K562 treated with DMSO at 1 percent for 48 hours (cell line): Measurements from ENCODE around the gene SAP25. TPM values are rescaled to one million over a fixed set of nuclear protein-coding genes. Genes with fewer than 3 reads are reported as not detected.

Experiments
- total RNA-seq: library from RNA; unstranded; fragments of 300-600 nt; gene quantifications from 2 replicates; pipeline ENCODE4 v1.2.3, GENCODE V29; 2022; ENCODE audit warnings: low replicate concordance; ENCODE audit errors: extremely low read depth

The SAP25 gene
- not detected in 2 replicates for total RNA-seq

GRCh38 chr7:100573691-100574361 is at the start of gene SAP25:
Gene SAP25, minus strand, starts transcription at chr7:100573900. Its CDS starts 158 bp downstream, at chr7:100573742.

GRCh38 chr7:100611983-100612729 is 38.5 kb upstream of the SAP25 start, which contains the start of gene MOSPD3:
Gene MOSPD3, plus strand, starts transcription at chr7:100612540. Its CDS starts 252 bp downstream, at chr7:100612792.

GRCh38 chr7:100586266-100587025 is 12.7 kb upstream of the SAP25 start, which contains the start of gene FBXO24:
Gene FBXO24, plus strand, starts transcription at chr7:100586328. Its CDS starts 298 bp downstream, at chr7:100586626.

GRCh38 chr7:100585511-100586265 is 12.0 kb upstream of the SAP25 start, which contains the start of gene LRCH4:
Gene LRCH4, minus strand, starts transcription at chr7:100586129. Its CDS starts 29 bp downstream, at chr7:100586100.

GRCh38 chr7:100538654-100539435 is 34.9 kb downstream of the SAP25 start, which contains the start of gene AGFG2:
Gene AGFG2, plus strand, starts transcription at chr7:100539203. Its CDS starts 144 bp downstream, at chr7:100539347.

Other genes starting within 250 kb of the SAP25 start
- not detected in 2 replicates for gene PILRB, start 215.8 kb downstream of the SAP25 start, total RNA-seq
- gene PILRA, start 200.4 kb downstream of the SAP25 start, total RNA-seq: not detected in 2 replicates
- not detected in 2 replicates for gene ZCWPW1, start 145.2 kb downstream of the SAP25 start, total RNA-seq
- gene MEPCE, start 144.1 kb downstream of the SAP25 start, total RNA-seq: not detected in 2 replicates
- not detected in 2 replicates for gene PPP1R35, start 137.4 kb downstream of the SAP25 start, total RNA-seq
- gene SPACDR, start 109.6 kb downstream of the SAP25 start, total RNA-seq: not detected in 2 replicates
- gene TSC22D4, start 94.7 kb downstream of the SAP25 start, total RNA-seq: 576 TPM in 1 of 2 replicates, not detected in the other
- not detected in 2 replicates for gene NYAP1, start 90.0 kb downstream of the SAP25 start, total RNA-seq
- not detected in 2 replicates for gene AGFG2, start 34.7 kb downstream of the SAP25 start, total RNA-seq
- not detected in 2 replicates for gene LRCH4, start 12.2 kb upstream of the SAP25 start, total RNA-seq
- not detected in 2 replicates for gene FBXO24, start 12.4 kb upstream of the SAP25 start, total RNA-seq
- gene PCOLCE, start 28.5 kb upstream of the SAP25 start, total RNA-seq: not detected in 2 replicates
- gene MOSPD3, start 38.6 kb upstream of the SAP25 start, total RNA-seq: not detected in 2 replicates
- not detected in 2 replicates for gene TFR2, start 67.7 kb upstream of the SAP25 start, total RNA-seq
- not detected in 2 replicates for gene ACTL6B, start 82.5 kb upstream of the SAP25 start, total RNA-seq
- 1,248 TPM in 1 of 2 replicates, not detected in the other for gene GNB2, start 99.8 kb upstream of the SAP25 start, total RNA-seq
- not detected in 2 replicates for gene GIGYF1, start 120.3 kb upstream of the SAP25 start, total RNA-seq
- not detected in 2 replicates for gene POP7, start 132.2 kb upstream of the SAP25 start, total RNA-seq
- gene EPO, start 146.6 kb upstream of the SAP25 start, total RNA-seq: not detected in 2 replicates
- gene ZAN, start 159.7 kb upstream of the SAP25 start, total RNA-seq: not detected in 2 replicates